Endothelial cell of umbilical vein (primary cell): ENCODE measurements around the gene NCOA3.

Experiments
- CTCF ChIP-seq, 2 donors: IDR thresholded peaks; 1 replicate in 1 of 2; 2 replicates in 1 of 2; pipeline ENCODE4 v1.5.1; 2011; ENCODE audit warnings: low read length in 2 of 2, mild to moderate bottlenecking in 2 of 2, moderate library complexity in 2 of 2, control low read depth in 1 of 2, inconsistent platforms in 1 of 2, low read depth in 1 of 2; ENCODE audit not compliant: insufficient read depth in 1 of 2; ENCODE audit errors: extremely low read depth in 1 of 2
- POLR2A ChIP-seq: IDR thresholded peaks from 2 replicates; pipeline ENCODE4 v1.6.1; 2012; ENCODE audit warnings: low read depth, mild to moderate bottlenecking, control low read depth, low read length

- TF ChIP-seq POLR2A (no peak), CTCF (IDR thresholded peaks at IDR 0.05; ENCODE audit: extremely low read depth in 1 of 2, insufficient read depth in 1 of 2, low read depth in 1 of 2, low read length in 2 of 2) (no peak)
These were observed 39.8 kb downstream of the NCOA3 start for GRCh38 chr20:47541355-47541922.
